Measurements from ENCODE around the gene PRR15L.
A peak's percentile ranks its signal among the peaks of the same experiment; 100 is the strongest.
"Not testable (repeated sequence)": the region's sequence is repeated elsewhere in the genome, so short reads cannot be mapped to it uniquely, and the experiment has no call there.

The PRR15L gene

DNA sequence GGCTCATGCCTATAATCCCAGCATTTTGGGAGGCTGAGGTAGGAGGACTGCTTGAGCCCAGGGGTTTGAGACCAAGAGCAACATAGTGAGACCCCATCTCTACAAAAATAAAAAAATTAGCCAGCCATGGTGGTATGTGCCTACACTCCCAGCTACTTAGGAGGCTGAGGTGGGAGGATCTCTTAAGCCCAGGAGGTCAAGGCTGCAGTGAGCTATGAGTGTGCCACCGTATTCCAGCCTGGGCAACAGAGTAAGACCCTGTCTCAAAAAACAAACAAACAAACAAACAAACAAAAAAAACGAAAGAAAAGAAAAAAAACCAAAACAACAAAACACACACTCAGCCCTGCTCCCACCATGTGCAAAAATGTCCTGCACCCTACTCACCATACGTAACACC, 22.2 kb downstream of the PRR15L start:
- DNase-seq (ENCODE audit: low spot score): not testable (repeated sequence)

DNA sequence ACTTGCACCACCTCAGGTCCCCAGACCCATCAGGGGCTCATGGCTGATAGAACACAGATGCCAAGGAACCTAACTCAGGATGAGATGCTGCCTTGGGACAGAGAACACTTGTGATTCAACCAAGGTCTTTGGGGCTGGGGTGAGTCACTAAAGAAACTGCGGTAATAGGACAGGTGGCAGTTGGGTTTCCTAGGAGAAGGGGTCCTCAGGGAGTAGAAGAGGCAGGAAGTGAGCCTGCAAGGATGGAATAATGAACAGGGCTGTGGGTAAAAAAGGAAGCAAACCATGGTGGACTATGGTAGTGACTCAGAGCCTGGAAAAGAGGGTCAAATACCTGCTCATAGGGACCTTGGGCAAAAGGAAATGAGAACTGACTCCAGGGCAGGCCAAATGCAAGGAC, 22.8 kb downstream of the PRR15L start:
- DNase-seq (ENCODE audit: low spot score): no peak

DNA sequence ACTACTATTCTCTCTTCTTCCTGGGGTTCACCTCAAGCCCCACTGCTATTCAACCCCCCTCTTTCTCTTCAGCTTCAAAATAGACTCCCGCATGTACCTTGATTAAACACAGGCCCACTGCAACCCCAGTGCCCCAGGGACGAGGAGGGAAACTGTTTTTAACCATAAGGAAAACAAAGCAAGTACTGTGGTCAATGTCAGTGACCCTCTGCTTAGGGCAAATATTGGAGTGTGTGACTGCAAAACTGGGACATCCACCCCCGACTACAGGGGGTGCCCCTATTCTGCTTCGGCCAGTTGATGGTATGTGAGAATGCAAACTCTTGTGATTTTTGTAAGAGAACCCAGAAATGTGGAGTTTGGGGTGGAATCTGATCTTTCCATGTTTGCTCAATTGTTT, 25.8 kb downstream of the PRR15L start:
- DNase-seq (ENCODE audit: low spot score): no peak

DNA sequence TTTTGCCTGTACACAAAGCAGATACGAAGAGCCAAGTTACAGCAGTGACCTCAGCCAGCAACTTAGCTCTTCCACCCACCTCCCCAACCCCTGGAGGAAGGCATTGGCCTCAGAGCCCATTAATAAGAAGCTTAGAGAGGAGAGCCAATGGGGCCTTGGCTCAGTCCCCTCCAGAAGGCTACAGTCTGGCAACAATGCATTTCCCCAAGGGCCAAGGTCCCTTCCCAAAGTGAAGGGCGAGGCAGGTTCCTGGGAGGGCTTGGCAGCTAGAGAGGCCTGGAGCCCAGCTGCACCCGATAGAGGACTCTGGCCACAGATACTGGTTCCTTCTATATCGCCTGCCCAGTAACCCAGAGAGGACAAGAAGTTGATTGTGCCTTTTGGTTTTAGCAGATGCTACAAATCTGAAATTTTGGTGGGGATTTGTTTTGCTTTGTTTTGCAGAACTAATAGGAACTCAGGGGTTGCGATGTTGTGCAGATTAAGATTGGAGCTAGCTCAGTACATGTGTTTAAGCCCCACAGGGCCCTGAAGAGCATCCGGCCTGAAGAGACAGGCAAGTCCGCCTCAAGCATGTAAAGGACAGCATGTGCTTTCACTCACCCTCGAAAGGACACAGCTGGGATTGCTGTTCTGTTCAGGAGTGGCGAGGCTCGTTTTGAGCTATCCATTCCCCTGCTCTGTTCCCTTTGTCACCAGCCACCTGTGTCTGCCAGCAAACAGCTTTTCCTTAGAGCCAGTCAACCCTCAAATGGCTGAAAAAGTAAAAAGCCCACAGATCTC, 28.3 kb downstream of the PRR15L start:
- no peak for DNase-seq (ENCODE audit: low spot score)

DNA sequence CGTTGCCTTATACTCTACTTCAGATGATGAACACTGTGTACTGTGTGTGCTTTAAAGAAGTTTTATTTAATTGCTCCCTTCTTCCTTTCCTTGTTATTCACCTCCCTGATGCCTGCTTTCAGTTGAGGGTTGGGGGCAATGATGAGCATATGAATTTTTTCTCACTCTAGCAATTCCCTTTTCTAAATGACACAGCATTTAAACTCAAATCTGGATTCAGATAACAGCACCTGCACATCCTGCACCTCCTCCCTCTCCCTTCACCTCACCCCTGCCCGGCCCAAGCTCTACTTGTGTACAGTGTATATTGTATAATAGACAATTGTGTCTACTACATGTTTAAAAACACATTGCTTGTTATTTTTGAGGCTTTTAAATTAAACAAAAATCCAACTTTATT, 29.3 kb downstream of the PRR15L start:
- no peak for DNase-seq (ENCODE audit: low spot score)

DNA sequence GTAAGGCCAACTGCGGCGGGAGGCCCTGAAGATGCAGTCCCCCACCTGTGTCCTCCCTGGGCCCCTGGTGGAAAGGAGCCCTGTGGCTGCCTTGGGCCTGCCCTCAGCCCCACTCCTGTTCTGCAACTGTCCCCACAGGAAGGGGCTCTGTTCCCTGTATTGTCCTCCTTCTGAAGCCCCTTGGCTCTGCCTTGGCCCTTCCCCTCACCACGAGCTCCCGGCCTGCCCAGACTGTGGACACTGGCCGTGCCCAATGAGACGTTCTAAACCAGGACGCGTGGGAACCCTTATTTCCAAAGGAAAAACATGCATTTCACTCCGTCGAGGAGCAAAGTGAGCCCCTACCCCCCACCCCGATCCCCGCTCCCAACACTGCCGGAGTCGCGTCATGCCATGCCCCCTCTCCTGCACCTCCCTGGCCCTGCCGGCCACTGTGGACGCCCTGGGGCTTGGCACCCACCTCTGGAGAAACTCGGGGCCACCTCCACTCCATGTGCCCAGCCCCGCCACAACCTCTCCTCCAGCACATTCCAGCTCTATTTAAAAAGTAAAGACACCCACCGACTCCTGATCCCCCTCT, 29.8 kb downstream of the PRR15L start:
- no peak for DNase-seq (ENCODE audit: low spot score)

DNA sequence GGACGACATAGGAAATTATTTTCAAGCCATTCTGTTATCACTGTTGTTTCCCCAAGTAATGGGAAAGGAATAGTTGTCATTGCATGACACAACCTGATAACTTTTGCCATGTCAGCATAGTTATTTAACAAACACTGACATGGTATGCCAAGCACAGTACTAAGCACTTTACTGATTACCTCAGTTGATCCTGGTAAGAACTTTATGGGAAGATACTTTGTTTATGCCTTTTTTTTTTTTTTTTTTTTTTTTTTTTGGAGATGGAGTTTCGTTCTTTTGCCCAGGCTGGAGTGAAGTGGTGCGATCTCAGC, 32.0 kb downstream of the PRR15L start:
- DNase-seq (ENCODE audit: low spot score): no peak

DNA sequence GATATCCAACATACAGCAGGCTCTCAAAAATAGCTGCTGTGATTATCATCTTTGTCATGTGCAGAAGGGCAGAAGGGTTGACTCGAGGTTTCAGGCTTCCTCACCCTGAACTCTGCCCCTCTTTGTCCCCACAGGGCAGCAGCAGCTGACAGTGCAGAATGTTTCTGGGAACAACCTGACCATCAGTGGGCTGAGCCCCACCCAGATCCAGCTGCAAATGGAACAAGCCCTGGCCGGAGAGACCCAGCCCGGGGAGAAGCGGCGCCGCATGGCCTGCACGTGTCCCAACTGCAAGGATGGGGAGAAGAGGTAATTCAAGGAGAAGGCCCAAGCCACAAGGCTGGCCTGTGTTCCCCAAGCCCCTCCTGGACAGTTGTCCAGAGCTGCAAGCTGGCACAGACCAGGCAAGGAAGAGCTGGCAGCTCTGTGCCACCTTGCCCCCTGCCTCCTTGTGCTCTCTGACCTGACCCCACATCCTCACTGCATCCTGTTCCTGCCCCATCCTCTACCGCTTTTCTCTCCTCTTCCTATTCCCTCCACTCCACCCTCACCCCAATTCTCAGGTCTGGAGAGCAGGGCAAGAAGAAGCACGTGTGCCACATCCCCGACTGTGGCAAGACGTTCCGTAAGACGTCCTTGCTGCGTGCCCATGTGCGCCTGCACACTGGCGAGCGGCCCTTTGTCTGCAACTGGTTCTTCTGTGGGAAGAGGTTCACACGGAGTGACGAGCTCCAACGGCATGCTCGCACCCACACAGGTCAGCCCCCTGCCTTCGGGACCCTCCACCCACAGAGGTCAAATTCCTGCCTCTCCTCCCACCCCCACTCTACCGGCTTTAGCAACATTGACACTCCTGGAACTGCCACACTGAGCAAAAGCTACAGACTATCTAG, 32.7 kb downstream of the PRR15L start:
- DNase-seq (ENCODE audit: low spot score): no peak

DNA sequence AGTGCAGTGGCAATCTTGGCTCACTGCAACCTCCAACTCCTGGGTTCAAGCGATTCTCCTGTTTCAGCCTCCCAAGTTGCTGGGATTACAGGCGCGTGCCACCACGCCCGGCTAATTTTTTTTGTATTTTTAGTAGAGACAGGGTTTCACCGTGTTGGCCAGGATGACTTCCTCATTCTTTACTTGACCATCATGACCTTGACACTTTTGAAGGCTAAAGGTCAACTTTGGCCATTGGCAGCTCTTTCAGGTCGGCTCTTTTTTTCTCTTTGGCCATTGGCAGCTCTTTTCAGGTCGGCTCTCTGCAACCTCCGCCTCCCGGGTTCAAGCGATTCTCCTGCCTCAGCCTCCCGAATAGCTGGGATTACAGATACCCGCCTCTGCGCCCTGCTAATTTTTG, 37.8 kb downstream of the PRR15L start:
- DNase-seq (ENCODE audit: low spot score): not testable (repeated sequence)

DNA sequence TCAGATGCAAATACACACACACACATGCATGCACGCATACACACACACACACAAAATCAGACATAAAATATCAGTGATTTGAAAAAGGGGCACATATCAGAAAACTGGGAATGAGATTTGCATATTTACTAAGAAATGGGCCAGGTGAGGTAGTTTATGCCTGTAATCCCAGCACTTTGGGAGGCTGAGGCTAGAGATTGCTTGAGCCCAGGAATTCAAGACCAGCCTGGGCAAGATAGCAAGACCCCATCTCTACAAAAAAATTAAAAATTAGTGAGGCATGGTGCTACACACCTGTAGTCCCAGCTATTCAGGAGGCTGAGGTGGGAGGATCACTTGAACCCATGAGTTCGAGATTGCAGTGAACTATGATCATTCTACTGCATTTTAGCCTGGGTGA, 38.7 kb downstream of the PRR15L start:
- no peak for DNase-seq (ENCODE audit: low spot score)

DNA sequence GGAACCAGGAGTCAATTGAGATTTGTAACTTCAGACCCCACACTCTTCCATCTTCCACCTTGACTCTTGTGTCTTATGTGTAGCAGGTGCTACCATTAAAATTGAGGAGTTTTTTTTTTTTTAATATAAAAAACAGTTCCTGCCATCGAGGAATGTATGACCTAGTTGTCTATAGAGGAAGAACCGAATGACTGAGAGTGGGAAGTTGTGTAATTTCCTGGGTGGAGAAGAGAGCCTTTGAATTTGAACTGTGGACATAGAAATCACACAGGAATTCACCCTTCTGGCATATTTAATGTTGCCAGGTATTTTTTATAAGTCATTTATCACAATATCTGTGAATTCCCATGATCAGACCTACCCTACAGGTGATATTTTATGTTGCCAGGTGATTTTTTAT, 39.7 kb downstream of the PRR15L start:
- no peak for DNase-seq (ENCODE audit: low spot score)

DNA sequence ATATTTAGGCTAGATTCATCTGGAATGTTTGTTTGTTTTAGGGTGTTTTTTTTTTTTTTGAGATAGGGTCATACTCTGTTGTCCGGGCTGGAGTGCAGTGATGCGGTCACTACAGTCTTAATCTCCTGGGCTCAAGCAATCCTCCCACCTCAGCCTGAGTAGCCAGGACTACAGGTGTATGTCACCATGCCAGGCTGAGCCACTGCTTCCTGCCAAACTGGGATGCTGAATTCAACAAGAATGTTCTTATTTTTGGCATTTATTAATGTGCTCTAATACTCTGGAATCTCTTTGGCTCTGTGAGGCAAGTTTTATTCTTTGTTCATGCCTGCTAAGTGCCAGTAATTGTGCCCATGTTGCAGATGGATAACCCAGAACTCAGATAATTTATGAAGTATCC, 40.1 kb downstream of the PRR15L start:
- no peak for DNase-seq (ENCODE audit: low spot score)

DNA sequence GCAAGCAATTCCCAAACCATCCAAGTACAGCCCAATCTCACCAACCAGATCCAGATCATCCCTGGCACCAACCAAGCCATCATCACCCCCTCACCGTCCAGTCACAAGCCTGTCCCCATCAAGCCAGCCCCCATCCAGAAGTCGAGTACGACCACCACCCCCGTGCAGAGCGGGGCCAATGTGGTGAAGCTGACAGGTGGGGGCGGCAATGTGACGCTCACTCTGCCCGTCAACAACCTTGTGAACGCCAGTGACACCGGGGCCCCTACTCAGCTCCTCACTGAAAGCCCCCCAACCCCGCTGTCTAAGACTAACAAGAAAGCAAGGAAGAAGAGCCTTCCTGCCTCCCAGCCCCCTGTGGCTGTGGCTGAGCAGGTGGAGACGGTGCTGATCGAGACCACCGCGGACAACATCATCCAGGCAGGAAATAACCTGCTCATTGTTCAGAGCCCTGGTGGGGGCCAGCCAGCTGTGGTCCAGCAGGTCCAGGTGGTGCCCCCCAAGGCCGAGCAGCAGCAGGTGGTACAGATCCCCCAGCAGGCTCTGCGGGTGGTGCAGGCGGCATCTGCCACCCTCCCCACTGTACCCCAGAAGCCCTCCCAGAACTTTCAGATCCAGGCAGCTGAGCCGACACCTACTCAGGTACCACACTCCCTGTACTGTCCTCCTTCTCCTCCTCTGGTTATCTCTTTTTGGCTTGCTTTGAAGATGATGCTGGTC, 41.0 kb downstream of the PRR15L start:
- DNase-seq (ENCODE audit: low spot score): no peak

DNA sequence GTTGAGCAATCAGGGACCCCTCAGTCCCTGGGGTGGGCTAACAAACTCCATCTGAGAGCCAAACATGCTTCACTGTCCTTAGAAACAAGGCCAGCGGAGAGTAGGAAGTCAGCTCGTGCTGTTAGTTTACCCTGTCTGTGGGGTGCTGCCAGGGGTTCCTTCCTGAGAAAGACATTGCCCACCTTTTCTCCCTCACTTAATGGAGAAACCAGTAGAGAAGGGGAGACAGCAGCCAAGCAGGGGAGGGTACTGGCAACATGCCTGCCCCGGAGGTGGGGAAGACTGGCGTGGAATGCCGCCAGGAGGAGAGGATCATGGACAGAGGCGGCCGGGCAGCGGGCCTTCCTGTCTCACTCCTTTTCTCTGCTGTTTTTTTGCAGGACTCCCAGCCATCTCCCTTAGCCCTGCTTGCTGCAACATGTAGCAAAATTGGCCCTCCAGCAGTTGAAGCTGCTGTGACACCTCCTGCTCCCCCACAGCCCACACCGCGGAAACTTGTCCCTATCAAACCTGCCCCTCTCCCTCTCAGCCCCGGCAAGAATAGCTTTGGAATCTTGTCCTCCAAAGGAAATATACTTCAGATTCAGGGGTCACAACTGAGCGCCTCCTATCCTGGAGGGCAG, 41.8 kb downstream of the PRR15L start:
- no peak for DNase-seq (ENCODE audit: low spot score)

DNA sequence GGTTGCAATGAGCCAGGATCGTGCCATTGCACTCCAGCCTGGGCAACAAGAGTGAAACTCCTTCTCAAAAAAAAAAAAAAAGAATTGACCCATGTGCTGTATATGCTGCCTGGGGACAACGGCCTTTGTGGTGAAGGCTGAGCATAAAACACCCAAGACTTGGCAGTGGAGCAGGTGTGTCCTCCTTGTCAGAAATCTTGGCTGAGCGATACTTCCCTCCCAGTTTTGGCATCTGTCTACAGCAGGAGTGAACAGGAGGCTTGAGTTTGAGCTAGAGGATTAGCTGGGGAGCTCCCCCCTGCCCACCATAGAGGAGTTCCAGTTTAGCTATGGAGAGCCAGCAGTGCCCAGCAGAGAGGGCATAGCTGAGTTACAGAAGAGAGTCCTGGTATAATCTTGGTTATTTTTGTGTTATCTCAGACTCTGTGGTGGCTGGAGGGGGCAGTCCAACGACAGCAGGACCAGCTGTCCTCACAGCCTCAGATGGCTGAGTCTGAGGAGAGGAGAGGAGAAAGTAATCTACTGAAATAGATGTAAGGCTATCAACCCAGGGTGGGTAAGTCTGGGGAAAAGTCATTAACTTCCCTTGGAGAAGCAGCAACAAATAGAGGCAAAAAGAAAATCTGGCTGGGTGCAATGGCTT, 43.3 kb downstream of the PRR15L start:
- DNase-seq (ENCODE audit: low spot score): no peak

DNA sequence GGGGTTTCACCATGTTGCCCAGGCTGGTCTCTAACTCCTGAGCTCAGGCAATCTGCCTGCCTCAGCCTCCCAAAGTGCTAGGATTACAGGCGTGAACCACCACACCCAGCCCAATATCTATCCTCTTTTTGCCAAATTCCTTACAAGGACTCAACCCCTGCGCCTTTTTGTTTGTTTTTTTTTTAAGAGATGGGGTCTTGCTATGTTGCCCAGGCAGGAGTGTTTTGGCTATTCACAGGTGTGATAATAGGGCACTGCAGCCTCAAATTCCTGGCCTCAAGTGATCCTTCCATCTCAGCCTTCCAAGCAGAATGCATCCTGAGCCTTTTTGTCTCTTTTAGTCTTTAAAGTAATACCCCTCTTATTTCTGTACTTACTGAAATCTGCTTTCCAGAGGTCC, 44.6 kb downstream of the PRR15L start:
- DNase-seq (ENCODE audit: low spot score): no peak

DNA sequence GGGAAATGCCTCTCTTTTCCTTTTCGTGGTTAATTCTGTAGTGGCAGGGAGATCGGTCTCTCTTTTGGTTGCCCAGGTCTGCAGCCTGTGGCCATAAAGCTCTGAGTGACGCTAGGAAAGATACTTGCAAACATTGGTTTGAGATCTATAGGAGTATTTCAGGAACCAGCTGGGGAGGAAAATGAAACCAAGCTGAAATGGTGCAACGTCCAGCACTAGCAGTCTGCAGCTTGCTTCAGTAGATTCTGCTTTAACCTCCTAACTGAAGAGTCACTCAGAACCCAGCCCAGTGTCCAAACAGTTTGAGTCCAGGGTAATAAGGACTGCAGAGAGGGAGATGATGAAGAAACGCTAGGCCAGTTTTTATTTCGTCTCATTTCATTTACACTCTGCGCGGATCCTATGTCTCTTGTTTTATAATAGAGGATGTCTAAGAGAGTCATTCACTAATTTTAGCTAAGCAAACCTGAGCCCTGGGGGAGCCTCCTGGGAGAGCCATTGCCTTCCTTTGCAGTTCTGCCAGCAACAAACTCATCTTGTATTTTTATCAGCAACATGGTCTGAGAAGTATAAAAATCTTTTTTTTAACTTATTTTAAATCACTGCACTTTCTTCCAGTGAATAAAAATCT, 49.6 kb downstream of the PRR15L start:
- no peak for DNase-seq (ENCODE audit: low spot score)

DNA sequence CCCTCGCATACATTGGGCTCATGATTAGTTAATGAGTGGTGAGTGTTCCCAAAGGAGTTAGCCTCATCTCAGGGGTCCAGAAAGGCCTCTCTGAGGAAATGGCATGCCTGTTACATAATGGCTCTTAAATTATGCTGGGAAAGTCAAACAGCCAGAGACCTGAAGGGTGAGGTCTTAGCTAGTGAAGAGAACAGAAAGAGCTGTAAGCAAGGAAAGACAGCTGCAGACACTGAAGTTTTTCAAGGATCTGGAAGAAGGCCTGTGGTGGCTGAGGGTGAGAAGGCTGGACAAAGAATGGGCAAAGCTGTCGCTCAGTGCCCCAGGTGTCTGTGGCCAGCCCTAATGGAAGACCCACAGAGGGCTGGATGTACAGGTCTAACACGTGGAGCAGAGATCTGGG, 51.2 kb downstream of the PRR15L start:
- DNase-seq (ENCODE audit: low spot score): no peak

DNA sequence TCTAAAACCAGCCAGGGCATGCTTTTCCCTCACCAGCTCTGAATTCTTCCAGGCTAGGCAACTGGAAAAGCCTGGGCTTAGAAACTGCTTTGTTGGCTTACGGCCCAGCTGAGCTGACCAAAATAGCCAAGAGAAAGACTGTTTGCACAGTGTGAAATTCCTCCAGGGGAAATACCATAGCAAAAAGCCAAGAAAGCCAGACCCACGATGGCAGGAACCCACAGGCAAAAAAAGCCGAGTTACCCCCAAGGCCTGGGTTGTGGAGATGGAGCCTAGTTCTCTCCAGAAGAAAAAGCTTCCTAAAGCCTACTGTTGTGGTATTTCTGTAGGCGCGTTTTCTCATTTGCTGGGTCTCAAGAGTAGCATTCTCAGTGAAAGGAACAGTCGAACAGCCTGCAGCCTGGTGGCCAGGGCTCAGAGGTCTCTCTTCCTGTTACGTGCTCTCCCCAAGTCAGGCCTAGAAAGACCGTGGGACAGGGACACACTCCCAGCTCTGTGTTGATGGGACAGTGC, 52.4 kb downstream of the PRR15L start:
- DNase-seq (ENCODE audit: low spot score): peak; percentile 92

DNA sequence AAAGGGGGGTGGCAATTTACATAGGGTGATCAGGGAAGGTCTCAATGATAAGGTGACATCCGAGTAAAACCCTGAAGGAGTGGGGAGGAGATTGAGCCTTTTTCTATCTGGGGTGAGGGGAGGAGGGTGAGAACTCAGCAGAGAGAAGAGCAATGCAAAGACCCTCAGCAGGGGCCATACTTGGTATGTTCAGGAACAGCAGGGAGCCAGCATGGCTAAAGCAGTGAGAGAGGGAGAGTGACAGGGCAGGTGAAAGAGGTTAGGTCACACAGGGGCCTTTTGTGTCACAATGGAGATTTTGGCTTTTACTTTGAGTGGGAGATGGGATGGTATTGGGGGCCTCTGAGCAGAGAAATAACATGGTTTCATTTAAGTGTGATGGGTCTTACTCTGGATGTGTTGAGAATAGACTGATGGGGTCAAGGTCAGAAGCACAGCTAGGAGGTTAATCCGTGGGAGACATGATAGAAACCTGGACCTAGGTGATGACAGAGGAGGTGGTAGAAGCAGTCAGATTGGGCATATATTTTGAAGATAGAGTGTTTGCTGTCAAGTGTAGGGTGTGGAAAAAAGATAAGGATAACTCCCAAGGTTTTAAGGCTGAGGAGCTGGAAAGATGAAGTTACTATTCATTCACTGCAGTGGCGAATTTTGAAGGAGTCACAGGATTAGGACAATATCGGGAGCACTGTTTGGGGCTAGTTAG, 55.5 kb downstream of the PRR15L start:
- DNase-seq (ENCODE audit: low spot score): no peak
